Fibroblast of lung (primary cell): ENCODE data around the gene IQGAP2.

Experiments used
- EZH2 ChIP-seq: IDR thresholded peaks from 2 replicates; pipeline ENCODE4 v1.5.1; 2012; ENCODE audit warnings: low read length, control low read depth, mild to moderate bottlenecking; ENCODE audit errors: missing control alignments
- TF ChIP-seq, protein P1 (sequence below), 2 donors: IDR thresholded peaks in 1 of 2; conservative IDR thresholded peaks in 1 of 2; 1 replicate in 1 of 2; 2 replicates in 1 of 2; pipeline ENCODE4 v1.5.1; 2011 to 2012; ENCODE audit warnings: low read length in 2 of 2, control low read depth in 1 of 2, inconsistent platforms in 1 of 2, low read depth in 1 of 2, mild to moderate bottlenecking in 1 of 2

DNA sequence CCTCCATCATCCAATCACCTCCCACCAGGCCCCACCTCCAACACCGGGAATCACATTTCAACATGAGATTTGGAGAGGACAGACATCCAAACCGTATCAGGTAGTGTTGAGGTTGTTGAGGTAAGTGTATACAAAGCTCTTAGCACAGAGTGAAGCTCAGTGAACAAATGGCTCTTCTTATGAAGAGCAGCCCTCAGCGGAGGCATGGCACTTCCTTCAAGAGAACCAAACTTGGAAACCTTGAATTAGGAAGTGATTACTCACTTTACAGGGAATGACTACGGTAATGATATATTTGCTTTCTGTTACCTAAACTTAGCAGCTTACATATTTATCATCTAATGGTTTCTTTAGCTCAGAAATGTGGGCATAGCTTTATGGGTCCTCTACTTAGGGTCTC, 92.8 kb downstream of the IQGAP2 start:
- TF ChIP-seq, protein P1, sequence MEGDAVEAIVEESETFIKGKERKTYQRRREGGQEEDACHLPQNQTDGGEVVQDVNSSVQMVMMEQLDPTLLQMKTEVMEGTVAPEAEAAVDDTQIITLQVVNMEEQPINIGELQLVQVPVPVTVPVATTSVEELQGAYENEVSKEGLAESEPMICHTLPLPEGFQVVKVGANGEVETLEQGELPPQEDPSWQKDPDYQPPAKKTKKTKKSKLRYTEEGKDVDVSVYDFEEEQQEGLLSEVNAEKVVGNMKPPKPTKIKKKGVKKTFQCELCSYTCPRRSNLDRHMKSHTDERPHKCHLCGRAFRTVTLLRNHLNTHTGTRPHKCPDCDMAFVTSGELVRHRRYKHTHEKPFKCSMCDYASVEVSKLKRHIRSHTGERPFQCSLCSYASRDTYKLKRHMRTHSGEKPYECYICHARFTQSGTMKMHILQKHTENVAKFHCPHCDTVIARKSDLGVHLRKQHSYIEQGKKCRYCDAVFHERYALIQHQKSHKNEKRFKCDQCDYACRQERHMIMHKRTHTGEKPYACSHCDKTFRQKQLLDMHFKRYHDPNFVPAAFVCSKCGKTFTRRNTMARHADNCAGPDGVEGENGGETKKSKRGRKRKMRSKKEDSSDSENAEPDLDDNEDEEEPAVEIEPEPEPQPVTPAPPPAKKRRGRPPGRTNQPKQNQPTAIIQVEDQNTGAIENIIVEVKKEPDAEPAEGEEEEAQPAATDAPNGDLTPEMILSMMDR (conservative IDR thresholded peaks at IDR 0.05 in 1 of 2, IDR thresholded peaks at IDR 0.05 in 1 of 2; ENCODE audit: low read depth in 1 of 2, low read length in 2 of 2): no peak
- no peak for TF ChIP-seq EZH2
